Dermis blood vessel endothelial cell (primary cell): ENCODE results near the gene MYL1. TPM values are rescaled to one million over a fixed set of nuclear protein-coding genes. Genes with fewer than 3 reads are reported as not detected.

ENCODE experiments used
- DNase-seq: peaks from one replicate; pipeline ENCODE4 v3.0.0; 2010
- total RNA-seq: library from RNA; depleted of rRNA; stranded (reverse); fragments of >200 nt; gene quantifications from 2 replicates; pipeline ENCODE4 v1.2.3, GENCODE V29; 2014

Gene MYL1
- total RNA-seq = not detected in 2 replicates

DNA sequence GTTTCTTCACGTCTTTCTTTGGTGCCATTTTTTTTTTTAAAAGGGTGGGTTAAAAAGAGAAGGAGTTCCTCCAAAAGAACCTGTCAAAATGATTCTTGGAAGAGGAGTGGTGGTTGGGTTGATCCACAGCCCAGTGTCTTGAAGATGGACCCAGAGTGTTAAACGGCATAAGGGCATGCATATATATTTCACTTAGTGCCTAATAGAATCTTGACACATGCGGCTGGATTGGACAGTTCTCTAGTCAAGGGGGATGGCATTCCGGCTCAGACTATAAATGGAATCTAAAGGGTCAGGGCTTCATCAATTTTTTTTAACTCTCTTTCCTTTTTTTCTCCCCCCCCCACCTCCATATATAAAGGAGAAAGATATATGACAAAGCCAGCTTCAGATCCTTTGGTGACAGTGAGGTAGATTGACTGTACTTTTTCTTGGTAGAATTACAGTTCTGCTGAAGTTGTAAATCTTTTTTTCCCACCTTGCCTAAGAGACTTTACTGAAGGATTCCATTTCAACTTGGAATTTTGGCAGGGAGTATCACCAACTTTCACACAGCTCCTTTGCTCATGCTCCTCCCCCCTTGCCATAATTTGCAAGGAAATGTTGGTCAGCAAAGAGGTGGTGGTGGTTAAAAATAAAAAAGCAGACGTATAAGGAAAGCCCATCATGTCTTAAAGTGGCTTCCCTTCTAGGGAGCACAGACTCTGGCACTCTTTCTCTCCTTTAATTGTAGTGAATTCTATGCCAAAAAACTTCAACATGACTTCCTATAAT, at the start of gene MYL1:
MYL1 (minus strand) TSS at position 160 of the 774 bp plus-strand sequence; CDS start at position 28, 132 bp downstream.
- DNase-seq = no peak

DNA sequence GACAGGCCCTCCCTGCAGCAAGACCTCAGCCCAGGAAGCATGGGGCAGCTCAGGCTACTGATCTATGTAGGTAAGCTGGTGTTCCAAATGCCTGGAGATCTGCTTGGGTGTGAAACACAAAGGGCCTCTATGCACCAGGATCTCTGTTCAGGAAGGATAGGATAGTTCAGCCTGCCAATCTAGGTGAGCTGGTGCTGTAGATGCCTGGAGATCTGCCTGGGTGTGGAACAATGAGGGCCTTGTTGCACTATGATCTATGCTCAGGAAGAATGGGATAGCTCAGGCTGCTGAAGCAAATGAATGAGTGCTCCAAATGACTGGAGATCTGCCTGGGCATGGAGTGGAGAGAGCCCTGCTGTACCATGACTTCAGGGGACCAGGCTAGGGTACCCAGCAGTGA, 48.9 kb upstream of the MYL1 start:
- no peak for DNase-seq

GRCh38 chr2:210363261-210363660, 48.3 kb upstream of the MYL1 start:
- no peak for DNase-seq

GRCh38 chr2:210360412-210360811, 45.4 kb upstream of the MYL1 start:
- DNase-seq = no peak

DNA sequence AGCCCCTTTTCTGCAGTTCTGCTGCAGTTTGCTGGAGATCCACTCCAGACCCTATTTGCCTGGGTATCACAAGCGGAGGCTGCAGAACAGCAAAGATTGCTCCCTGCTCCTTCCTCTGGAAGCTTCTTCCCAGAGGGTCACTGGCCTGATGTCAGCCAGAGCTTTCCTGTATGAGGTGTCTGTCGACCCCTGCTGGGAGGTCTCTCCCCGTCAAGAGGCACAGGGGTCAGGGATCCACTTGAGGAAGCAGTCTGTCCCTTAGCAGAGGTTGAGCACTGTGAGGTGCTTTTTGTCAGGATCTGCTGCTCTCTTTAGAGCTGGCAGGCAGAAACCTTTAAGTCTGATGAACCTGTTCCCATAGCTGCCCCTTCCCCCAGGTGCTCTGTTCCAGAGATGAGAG, 42.0 kb upstream of the MYL1 start:
- DNase-seq = no peak

DNA sequence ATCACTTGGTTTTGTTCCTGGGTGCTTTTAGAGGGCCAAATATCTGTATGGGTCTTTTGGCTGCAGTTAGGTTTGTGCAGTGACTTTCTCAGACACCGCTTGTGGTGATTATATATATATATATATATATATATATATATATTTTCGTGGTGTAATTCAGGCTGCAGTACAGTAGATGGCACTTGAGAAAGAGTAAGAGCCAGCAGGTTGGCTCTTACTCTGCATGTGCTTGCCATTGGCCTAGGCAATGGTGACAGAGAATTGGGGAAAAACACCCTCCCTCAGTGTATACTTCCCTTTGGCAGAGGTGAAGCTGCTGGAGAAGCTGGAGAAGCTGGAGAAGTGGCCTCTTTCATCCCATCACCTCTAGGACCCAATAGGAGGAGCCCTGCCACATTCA, 22.2 kb upstream of the MYL1 start:
- DNase-seq = no peak

DNA sequence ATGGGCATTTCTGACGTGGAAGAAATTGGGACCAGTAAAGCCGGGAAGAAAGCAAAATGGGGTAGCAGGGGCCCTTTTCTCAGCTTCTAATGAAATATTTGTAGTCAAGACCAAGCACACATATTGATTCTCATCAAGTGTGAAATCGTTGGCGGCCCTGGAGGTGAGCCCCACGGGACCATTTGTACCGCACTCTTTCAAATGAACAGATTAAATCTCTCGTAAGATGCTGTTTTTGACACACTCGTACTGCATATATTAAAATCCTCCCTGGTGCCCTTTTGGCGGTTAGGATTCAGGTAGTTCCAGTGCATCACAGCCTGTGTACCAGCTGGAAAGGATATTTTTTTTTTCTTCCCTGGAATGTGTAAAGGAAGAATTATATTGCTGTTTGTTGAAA, 9.9 kb upstream of the MYL1 start:
- no peak for DNase-seq

DNA sequence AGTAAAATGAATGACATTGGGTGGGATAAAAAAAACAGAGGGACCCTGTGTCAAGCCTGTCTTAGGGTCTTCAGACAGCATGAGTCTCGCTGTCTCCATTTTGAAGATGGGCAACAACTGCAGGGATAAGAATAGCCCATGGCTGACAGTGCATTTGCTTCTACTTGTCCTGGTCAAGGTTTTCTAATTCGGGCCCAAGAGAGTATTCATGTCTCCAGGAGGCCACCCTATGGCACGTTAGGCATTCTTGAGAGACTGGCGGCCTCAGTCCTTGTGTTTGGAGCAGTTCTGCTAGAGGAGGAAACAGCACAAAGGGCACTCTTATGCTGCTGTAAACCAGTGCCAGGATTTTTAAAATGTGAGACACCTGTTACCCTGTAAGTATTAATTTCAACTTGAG, 9.5 kb upstream of the MYL1 start:
- no peak for DNase-seq

GRCh38 chr2:210323003-210323402, 8.0 kb upstream of the MYL1 start:
- DNase-seq = no peak

GRCh38 chr2:210318891-210319290, 3.9 kb upstream of the MYL1 start:
- no peak for DNase-seq

GRCh38 chr2:210318486-210318885, 3.5 kb upstream of the MYL1 start:
- DNase-seq = no peak

- no peak for DNase-seq
Measured at GRCh38 chr2:210310550-210310949, 4.4 kb downstream of the MYL1 start.

DNA sequence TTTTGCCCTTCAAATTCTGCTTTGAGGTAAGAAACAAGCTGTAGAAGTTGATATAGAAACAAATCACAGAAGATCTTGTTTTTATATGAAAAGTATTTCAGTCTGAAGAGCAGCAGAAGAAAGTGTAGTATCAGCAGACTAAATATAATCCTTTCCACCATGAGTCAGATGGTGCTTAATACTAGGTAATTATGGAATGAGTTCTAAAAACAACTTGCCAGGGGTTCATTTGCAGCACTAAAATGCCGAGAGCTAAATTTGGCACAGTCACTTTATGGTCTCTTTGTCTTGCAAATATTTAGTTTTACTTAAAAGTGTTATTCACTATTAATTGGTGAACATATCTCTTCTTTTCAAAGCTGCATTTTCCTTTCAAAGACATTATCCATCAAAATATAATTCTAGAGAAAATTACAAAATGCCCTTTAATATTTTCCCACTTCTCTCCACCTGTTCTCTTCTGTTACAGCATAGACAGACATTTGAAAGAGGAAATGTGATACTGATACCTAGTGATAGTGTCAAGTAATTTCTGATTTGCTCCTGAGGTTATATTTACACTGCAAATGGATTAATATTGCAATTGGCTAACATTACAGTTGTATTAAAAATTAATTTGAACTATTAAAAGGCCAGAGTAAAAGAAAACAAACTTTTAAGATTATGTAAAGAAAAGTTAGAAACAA, 5.3 kb downstream of the MYL1 start:
- DNase-seq = no peak

DNA sequence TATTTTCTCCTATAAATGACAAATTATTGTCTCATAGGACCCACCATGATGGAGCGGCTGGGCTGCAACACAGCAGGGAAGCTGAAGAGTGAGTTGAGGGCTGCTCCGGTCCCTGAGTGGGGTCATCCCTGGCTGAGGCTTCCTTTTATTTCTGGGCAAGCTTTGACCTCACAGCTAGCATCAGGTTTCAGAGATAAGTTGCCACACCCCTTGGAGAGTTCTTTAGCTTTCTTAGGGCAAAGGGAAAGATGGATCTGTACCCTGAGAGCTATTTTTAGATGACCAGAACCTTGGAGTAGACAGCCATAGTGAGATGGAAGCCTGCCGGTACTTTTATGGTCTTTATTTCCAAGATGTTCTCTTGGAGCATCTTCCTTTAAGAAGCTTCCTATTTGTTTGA, 11.5 kb downstream of the MYL1 start:
- no peak for DNase-seq

DNA sequence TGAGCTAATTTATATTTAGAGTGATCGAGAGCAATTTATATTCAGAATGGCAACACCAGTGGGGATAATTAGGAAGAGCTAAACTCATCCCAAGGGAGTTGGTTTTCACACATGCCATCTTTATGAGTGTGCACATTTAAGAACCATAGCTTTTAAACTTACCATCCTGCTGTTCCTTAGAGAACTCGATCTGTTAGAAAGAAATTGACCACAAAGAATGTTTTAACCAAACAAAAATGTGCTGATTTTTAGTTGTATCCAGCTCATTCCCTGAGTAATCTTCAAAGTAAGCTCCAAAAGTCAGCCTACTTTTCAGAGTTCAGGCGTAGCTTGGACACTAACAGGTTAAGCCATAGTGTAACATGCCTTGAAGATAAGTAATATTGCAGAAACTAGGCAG, 12.6 kb downstream of the MYL1 start:
- DNase-seq = no peak

DNA sequence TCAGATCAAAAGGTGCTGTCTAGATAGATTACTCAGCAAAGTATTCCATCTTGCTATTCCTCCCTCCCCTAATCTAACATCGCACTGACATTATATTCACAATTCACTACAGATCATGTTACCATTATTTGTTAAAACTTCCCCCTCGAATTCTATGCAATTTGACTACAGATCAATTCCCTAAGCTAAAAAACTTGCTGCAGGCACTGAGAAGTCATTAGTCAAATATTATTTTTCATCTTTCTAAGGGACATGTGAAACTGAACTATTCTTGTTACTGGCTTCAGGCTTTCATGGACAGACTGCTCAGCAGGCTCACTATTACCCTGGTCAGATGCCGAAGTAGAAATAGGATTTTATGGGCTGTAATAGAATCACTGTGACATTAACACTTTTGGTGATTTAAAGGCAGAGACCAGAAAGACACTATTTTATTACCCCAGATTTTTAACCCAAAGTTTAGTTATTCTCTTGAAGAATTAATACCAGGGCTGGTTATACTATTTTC, 15.1 kb downstream of the MYL1 start:
- no peak for DNase-seq

DNA sequence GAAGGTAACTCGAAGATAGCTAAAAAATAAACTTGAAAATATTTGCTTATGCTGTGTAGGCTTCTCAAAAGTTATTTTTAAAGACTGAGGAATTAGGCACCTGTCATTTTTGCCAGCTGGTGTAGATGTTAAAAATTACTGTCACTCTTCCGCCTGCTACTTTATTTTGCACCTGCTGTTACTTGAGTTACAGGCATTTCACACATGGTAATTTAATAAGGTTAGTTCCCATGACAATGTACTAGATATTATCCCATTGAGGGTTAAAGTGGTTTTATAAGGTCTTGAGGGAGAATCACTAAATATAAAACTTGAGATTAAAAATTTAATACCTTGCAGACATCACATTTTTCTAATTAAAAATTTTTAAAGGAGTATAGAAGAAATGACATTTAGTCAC, 26.6 kb downstream of the MYL1 start:
- DNase-seq = no peak

DNA sequence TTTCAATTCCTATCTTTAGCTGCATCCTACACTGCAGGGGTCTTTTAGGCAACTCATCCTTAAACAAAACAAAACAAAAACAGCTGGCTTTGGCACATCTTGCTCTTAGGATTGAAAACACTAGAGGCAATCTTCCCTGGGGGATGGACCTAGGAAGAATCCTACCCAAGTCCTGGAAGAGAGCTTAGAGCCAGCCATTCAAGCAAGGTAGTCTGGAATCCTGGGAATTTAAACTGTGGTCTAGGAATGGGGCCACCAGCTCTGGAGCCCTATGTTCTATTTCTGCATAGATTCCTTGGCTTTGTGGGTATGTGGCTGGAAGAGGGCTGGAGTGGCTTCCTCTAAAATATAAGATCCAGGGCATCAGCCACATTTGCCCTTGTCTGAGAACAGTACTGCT, 27.7 kb downstream of the MYL1 start:
- DNase-seq = no peak

GRCh38 chr2:210286123-210286680, 28.8 kb downstream of the MYL1 start:
- DNase-seq = no peak

DNA sequence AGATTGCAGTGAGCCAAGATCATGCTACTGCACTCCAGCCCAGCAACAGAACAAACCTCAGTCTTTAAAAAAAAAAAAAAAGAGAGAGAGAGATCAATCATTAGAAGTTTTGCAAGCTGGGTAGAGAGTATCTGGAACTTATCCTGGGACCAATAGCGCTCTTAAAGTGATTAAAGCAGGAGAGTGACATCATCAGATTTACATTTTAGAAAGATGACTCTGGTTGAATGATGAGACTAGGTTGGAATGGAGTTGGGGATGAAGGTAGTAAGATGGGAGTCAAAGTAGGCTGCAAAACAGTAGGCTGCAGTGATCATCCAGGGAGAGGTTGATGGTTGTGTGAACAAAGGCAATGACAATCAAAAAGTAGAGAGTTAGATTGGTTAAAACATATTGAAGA, 37.8 kb downstream of the MYL1 start:
- DNase-seq = no peak

- DNase-seq = no peak
Measured at GRCh38 chr2:210271300-210271699, 43.7 kb downstream of the MYL1 start.

DNA sequence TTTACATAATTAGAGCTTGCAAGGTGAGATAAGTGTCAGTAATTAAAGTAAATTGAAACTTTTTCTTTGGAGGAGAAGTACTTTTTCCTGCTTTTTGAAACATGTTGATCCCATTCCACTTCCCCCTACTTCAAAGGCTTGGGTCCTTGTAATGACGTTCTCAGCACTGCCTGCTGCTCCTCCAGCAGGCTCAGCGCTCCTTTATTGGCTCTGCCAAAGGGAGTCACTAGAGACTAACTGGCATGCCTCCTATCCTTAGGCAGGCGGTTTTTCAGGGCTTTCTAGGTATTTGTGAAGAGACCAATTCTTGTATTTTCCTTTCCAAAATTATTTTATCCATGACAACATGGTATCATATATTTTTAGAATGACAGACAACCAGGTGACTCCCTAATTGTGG, 45.8 kb downstream of the MYL1 start:
- no peak for DNase-seq

DNA sequence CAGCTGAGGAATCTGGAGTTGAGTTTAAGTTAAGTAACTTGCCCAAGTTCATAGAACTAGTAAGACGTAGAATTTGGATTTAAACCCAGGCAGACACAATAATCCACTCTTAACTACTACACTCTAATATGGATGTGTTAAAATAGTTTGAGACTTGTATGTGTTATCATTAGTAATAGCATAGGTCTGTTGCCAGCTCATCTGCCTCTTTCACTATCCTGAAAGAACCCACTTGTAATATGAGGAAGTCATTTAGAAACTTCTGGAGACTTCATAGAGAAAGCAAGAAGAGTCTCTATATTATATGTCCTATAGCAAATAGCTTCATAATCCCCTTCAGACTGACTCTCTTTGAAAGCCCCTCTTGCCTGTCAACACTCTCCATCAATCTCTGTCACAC, 46.7 kb downstream of the MYL1 start:
- no peak for DNase-seq

DNA sequence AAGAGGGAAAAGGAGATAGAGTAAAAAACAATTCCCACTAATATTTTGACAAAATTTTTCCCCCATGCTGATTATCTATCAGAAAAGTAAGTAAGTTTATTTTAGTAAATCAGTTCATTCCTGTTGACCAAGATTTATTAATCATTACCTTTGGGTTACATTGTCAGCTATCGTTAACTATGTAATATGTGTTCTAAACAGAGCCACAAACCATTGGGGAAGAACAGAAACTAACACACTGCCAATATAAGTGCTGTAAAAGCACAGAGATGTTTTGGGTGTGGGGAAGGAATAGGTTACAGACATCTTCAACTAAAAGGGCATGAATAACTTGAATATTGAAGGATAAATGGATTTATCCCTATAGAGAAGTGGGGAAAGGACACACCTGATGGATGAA, 47.3 kb downstream of the MYL1 start:
- no peak for DNase-seq
